GM21381 (cell line): Measurements from ENCODE around the gene PDF.
"Not testable (repeated sequence)": the region's sequence is repeated elsewhere in the genome, so short reads cannot be mapped to it uniquely, and the experiment has no call there.

Experiments
- ATAC-seq: cut with Tn5 transposase; IDR thresholded peaks from one replicate; pipeline ENCODE4 v1.9.1; 2021; ENCODE audit warnings: mild to moderate bottlenecking, moderate library complexity; ENCODE audit not compliant: unreplicated experiment

Gene PDF

GRCh38 chr16:69330286-69331109 is at the start of gene PDF:
PDF (minus strand) TSS chr16:69330588; CDS start chr16:69330570, 18 bp downstream.
- peak; percentile 93 for ATAC-seq

DNA sequence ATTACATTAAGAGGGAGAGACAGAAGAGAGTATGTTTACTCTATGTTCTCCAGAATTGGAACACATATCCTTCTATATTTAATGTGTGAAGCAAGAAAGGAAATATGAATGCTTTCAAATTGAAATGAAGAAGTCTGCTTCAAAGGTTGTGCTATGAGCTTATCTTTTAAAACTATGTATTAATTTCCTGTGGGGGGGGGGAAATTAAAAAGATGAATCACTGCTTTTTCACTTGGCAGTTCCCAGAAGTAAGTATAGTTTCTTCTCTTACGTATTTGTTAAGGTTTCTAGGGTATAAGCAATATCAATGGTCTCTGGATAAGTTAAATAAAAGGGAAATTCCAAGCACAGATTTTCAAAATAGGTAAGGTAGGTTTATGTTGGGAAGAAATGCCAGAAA is 48.4 kb upstream of the PDF start:
- no peak for ATAC-seq

DNA sequence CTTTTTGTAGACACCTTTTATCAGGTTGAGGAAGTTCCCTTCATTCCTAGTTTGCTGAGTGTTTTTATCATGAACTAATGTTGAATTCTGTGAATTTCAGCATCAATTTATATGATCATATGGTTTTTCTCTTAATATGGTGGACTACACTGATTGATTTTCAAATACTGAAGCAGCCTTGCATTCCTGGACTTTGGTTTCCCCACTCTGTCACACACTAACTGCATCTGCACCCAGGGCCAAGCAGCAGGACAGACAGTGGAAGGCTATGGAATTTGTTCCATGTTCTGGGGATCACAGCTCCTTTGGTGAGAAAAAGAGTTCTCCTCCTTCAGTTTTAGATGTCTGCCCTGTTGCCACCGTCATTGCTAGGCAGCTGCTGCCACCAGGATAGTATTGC is 47.6 kb upstream of the PDF start:
- no peak for ATAC-seq

DNA sequence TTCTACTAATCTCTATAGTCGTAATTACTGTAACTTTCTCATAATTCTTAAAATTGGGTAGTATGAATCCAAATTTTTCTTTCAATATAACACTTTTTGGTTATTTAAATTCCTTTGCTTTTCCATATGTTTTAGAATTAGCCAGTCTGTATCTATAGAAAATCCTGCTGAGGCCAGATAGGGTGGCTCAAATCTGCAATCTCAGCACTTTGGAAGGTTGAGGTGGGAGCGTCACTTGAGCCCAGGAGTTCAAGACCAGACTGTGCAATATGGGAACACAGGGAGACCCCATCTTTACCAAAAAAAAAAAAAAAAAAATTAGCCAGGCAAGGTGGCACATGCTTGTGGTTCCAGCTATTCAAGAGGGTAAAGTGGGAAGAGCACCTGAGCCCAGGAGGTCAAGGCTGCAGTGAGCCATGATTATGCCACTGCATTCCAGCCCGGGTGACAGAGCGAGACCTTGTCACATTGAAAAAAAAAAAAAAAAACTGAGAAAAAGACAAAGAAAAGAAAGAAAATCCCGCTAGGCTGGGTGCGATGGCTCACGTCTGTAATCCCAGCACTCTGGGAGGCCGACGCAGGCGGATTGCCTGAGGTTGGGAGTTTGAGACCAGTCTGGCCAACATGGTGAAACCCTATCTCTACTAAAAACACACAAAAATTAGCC is 46.1 kb upstream of the PDF start:
- no peak for ATAC-seq

GRCh38 chr16:69373019-69373418 is 42.6 kb upstream of the PDF start:
- no peak for ATAC-seq

DNA sequence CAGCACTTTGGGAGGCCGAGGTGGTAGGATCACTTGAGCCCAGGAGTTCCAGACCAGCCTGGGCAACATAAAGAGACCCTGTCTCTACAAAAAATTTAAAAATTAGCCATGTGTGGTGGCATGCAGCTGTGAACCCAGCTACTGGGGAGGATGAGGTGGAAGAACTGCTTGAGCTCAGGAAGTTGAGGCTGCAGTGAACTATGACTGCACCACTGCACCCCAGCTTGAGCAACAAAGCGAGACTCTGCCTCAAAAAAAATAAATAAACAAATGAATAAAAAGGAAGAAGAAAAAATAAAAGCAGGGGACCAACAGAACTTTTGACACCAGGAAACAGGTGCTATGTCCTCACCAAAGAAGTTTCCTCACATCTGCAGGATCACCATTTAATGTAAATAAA is 41.2 kb upstream of the PDF start:
- ATAC-seq = no peak

GRCh38 chr16:69368866-69369265 is 38.5 kb upstream of the PDF start:
- no peak for ATAC-seq

- ATAC-seq = no peak
Measured at GRCh38 chr16:69367980-69368379, 37.6 kb upstream of the PDF start.

DNA sequence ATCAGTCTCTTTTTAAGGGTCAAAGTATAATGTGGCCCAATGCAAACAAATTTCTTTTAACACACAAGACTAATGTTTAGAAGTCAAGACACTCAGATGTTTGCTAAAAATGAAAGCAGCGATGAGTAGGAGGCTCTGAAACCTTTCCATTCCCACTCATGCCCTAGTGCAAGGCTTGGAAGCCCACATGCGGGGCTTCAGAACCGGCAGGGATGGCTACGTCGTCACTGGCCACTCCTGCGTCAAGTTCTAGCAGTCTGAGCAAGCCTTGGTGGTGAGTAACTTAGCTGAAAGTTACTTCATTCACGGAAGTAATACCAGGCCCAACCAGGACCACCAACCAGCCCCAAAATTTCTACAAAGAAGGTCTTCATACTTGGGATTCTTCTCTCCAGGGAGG is 36.0 kb upstream of the PDF start:
- no peak for ATAC-seq

- no peak for ATAC-seq
Measured at GRCh38 chr16:69365901-69366300, 35.5 kb upstream of the PDF start.

DNA sequence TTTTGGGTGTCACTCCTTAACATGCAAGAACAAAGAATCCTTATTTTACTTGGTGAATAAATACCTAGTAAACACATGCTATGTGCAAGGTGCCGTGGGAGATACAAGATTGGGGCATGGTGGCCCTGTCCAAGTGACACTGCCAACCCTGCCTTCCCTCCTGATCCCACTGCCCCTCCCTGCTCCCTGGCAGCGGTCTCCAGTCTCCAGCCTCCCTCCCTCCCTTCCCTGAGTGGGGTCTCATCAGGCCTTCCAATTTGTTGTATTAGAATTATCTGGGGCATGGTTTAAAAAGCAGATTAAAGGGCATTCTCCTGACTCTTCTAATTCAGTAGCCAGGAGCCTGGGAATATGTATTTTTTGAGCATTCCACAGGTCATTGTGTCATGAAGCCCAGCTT is 33.7 kb upstream of the PDF start:
- no peak for ATAC-seq

GRCh38 chr16:69363281-69363717 is 32.9 kb upstream of the PDF start:
- ATAC-seq = no peak

GRCh38 chr16:69360070-69360469 is 29.7 kb upstream of the PDF start:
- not testable (repeated sequence) for ATAC-seq

DNA sequence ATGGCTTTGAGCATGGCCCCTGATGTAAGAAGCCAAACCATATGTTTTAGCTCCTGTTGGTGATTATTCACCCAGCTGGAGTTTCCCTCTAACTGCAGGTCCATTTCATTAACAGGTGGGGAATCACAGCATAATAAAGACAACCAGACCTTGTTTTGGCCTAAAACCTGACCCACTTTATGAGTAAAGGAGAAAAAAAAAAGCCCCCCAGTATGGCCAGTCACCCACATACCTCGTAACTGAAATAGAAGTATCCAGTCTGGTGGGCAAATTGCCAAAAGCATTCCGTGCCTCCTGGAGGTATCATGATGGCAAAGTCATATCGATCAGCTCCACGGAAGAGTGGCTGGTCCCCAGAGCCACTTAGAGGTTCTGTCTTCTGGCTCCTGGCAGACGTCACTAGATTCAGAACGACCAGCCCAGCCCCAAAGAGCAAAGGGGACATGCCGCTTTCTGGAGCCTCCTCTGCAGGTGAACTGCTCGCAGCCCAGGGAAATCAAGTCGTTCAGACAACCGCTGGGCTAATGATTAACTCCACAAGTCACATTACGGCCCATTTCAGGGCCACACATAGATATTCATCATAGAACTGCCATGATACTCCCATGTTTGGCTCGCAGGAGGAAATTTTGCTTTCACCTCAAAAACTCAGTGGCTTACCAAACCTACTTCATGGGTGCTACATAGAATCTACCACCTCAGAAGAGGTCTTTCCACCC is 21.1 kb upstream of the PDF start, which contains the start of gene TMED6:
TMED6 (minus strand) TSS at position 478 of the 719 bp plus-strand sequence; CDS start at position 445, 33 bp downstream.
- ATAC-seq = no peak

DNA sequence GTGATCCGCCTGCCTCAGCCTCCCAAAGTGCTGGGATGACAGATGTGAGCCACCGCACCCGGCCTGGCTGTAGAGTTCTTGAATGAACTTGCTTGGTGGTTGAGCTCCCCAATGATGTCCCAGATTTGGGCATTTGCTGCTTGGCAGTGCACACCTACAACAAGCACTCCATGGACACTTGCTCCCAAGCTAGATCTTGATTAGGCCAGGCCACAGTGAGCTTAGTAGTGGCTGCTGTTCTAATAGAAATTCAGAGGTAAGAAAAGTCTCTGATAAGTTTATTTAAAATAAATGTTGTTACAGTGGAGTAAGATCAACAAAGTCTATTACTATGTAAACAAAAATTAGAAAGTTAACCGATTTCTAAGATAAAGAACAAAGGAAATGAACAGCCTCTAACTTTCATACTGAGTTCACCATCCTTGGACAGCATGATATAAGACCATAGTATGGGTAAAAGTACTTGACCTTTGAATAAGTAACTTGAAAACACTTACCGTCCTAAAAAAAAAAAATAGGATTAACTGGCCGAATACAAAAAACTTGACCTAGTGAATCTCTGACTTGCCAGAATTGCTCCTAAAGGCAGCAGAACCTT is 20.2 kb upstream of the PDF start:
- no peak for ATAC-seq

GRCh38 chr16:69349536-69349935 is 19.1 kb upstream of the PDF start:
- ATAC-seq = no peak

- ATAC-seq = no peak
Measured at GRCh38 chr16:69348222-69348621, 17.8 kb upstream of the PDF start.

DNA sequence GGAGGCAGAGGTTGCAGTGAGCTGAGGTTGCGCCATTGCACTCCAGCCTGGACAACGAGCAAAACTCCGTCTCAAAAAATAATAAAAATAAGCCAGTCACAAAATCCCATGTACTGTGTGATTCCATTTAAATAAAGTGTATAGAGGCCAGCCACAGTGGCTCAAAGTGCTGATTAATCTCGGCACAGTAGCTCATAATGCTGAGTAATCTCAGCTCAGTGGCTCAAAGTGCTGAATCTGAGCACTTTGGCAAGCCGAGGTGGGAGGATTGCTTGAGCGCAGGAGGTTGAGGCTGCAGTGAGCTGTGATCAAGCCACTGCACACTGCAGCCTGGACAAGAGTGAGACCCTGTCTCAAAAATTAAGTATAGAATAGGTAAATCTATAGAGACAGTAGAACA is 16.3 kb upstream of the PDF start:
- no peak for ATAC-seq

- no peak for ATAC-seq
Measured at GRCh38 chr16:69345923-69346322, 15.5 kb upstream of the PDF start.

DNA sequence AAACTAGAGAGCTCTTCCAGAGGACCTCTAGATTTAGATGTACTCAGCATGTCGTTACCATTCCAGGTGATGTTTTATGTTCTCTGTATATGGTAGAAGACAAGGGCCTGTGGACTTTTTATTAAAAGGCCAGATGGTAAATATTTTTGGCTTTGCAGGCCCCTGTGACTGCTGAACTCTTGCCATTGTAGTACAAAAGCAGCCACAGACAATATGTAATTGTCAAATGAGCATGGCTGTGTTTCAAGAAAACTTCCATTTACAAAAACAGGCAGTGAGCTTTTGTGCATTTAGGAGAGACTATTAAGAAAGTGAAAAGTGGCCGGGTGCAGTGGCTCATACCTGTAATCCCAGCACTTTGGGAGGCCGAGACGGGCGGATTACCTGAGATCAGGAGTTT is 13.8 kb upstream of the PDF start:
- no peak for ATAC-seq

GRCh38 chr16:69340095-69340644 is 9.8 kb upstream of the PDF start:
- no peak for ATAC-seq
